Osteoblast (primary cell): ENCODE data around the gene JAK1. TPM values are rescaled to one million over a fixed set of nuclear protein-coding genes. Genes with fewer than 3 reads are reported as not detected.

Experiments
- DNase-seq: peaks from one replicate; pipeline ENCODE4 v3.0.0; 2011; ENCODE audit warnings: low spot score, mixed read lengths; ENCODE audit not compliant: insufficient read length; ENCODE audit errors: missing footprints
- H2AFZ ChIP-seq: 2 replicates; pipeline ENCODE4 v1.6.0; 2011; ENCODE audit warnings: mild to moderate bottlenecking, low read length
- H3K27ac ChIP-seq: 2 replicates; pipeline ENCODE4 v1.5.1; 2011; ENCODE audit warnings: mild to moderate bottlenecking, low read depth, low read length, moderate library complexity
- H3K27me3 ChIP-seq: 2 replicates; pipeline ENCODE4 v1.6.0; 2012; ENCODE audit warnings: mild to moderate bottlenecking, control low read depth, inconsistent platforms, low read length, moderate library complexity; ENCODE audit not compliant: insufficient read depth
- H3K36me3 ChIP-seq: 2 replicates; pipeline ENCODE4 v1.5.1; 2011; ENCODE audit warnings: mild to moderate bottlenecking, low read length, control low read depth, moderate library complexity; ENCODE audit not compliant: insufficient read depth
- H3K4me1 ChIP-seq: 2 replicates; pipeline ENCODE4 v1.5.1; 2011; ENCODE audit warnings: mild to moderate bottlenecking, low read length, control low read depth, moderate library complexity; ENCODE audit not compliant: insufficient read depth
- H3K4me2 ChIP-seq: 2 replicates; pipeline ENCODE4 v1.6.0; 2011; ENCODE audit warnings: mild to moderate bottlenecking, low read length; ENCODE audit not compliant: insufficient read depth
- H3K4me3 ChIP-seq: fragments of 200-600 bp; sonication (generic); 3 replicates; pipeline ENCODE4 v1.5.1; 2012; ENCODE audit warnings: mild to moderate bottlenecking, low read length, inconsistent platforms; ENCODE audit not compliant: insufficient read depth
- H3K79me2 ChIP-seq: 2 replicates; pipeline ENCODE4 v1.6.0; 2012; ENCODE audit warnings: mild to moderate bottlenecking, low read length, control low read depth, inconsistent platforms; ENCODE audit not compliant: insufficient read depth
- H3K9me3 ChIP-seq: 2 replicates; pipeline ENCODE4 v1.5.1; 2011; ENCODE audit warnings: low read depth, low read length, control low read depth
- H4K20me1 ChIP-seq: 2 replicates; pipeline ENCODE4 v1.6.0; 2012; ENCODE audit warnings: mild to moderate bottlenecking, low read length, control low read depth; ENCODE audit not compliant: insufficient read depth
- CTCF ChIP-seq: IDR thresholded peaks from 2 replicates; pipeline ENCODE4 v1.5.1; 2011; ENCODE audit warnings: mild to moderate bottlenecking, low read depth, low read length, moderate library complexity; ENCODE audit errors: extremely low read depth
- total RNA-seq: library from RNA; depleted of rRNA; stranded (reverse); fragments of >200 nt; gene quantifications from 2 replicates; pipeline ENCODE4 v1.2.3, GENCODE V29; 2012

Gene JAK1
- total RNA-seq, 1 donor: 197 TPM

- Histone ChIP-seq H4K20me1 (peaks cover 31% of the 10 kb centered on the region), H3K36me3 (no peaks in the 10 kb centered on the region), H3K9me3 (no peaks in the 10 kb centered on the region), H3K4me3 (no peak overlapping the region), H3K4me1 (peaks cover 10% of the 10 kb centered on the region), H2AFZ (no peak overlapping the region), H3K79me2 (peaks cover 39% of the 10 kb centered on the region), H3K27me3 (no peaks in the 10 kb centered on the region), H3K27ac (no peak overlapping the region), H3K4me2 (peak overlapping the region; percentile 92)
- TF ChIP-seq CTCF: no peak
- peak; percentile 52 for DNase-seq
Observed at GRCh38 chr1:64967381-64967780, 1.0 kb upstream of the JAK1 start.

GRCh38 chr1:64965366-64966157, 787 bp downstream of the JAK1 start:
- peak; percentile 88 for DNase-seq
- no peaks in the 10 kb centered on the region for H3K27me3 ChIP-seq

GRCh38 chr1:64963466-64963865, 2.9 kb downstream of the JAK1 start:
- H3K36me3 ChIP-seq: no peaks in the 10 kb centered on the region
- no peak for TF ChIP-seq CTCF
- H3K4me3 ChIP-seq: no peak overlapping the region
- peaks cover 51% of the 10 kb centered on the region for H4K20me1 ChIP-seq
- no peak overlapping the region for H3K4me2 ChIP-seq
- H3K27me3 ChIP-seq: no peaks in the 10 kb centered on the region
- H3K9me3 ChIP-seq: no peaks in the 10 kb centered on the region
- H2AFZ ChIP-seq: no peak overlapping the region
- H3K79me2 ChIP-seq: peaks cover 78% of the 10 kb centered on the region
- H3K27ac ChIP-seq: no peak overlapping the region
- peaks cover 10% of the 10 kb centered on the region for H3K4me1 ChIP-seq
- DNase-seq: no peak

More at GRCh38 chr1:64965366-64966157, 787 bp downstream of the JAK1 start:
- H3K9me3 ChIP-seq: no peaks in the 10 kb centered on the region
- peak overlapping the region; percentile 98 for H3K4me2 ChIP-seq
- peak overlapping the region; percentile 82 for H3K27ac ChIP-seq
- peaks cover 42% of the 10 kb centered on the region for H4K20me1 ChIP-seq
- no peaks in the 10 kb centered on the region for H3K36me3 ChIP-seq
- H3K4me1 ChIP-seq: peaks cover 10% of the 10 kb centered on the region
- peak overlapping the region; percentile 86 for H2AFZ ChIP-seq
- H3K79me2 ChIP-seq: peaks cover 57% of the 10 kb centered on the region
- peak overlapping the region; percentile 93 for H3K4me3 ChIP-seq
- TF ChIP-seq CTCF: no peak

GRCh38 chr1:64962441-64962840, 3.9 kb downstream of the JAK1 start:
- peaks cover 51% of the 10 kb centered on the region for H4K20me1 ChIP-seq
- H3K27me3 ChIP-seq: no peaks in the 10 kb centered on the region

More at GRCh38 chr1:64962441-64962840, 3.9 kb downstream of the JAK1 start:
- H3K4me2 ChIP-seq: no peak overlapping the region
- no peaks in the 10 kb centered on the region for H3K36me3 ChIP-seq
- DNase-seq: peak; percentile 53
- no peak overlapping the region for H2AFZ ChIP-seq
- no peak overlapping the region for H3K27ac ChIP-seq
- TF ChIP-seq CTCF: no peak
- H3K4me3 ChIP-seq: no peak overlapping the region
- H3K79me2 ChIP-seq: peaks cover 86% of the 10 kb centered on the region
- no peaks in the 10 kb centered on the region for H3K9me3 ChIP-seq
- H3K4me1 ChIP-seq: peaks cover 10% of the 10 kb centered on the region
